Mesothelial cell of epicardium (in vitro differentiated cells): ENCODE data around the gene MBNL1. TPM values are rescaled to one million over a fixed set of nuclear protein-coding genes. Genes with fewer than 3 reads are reported as not detected.
"Not testable (repeated sequence)": the region's sequence is repeated elsewhere in the genome, so short reads cannot be mapped to it uniquely, and the experiment has no call there.

Source experiments
- DNase-seq, 2 experiments: peaks; one replicate each; pipeline ENCODE4 v3.0.0; 2021; ENCODE audit warnings: low spot score in 2 of 2; ENCODE audit not compliant: unreplicated experiment in 2 of 2
- H3K27ac Mint-ChIP-seq: 2 replicates; pipeline ENCODE4 v1.8.0; 2021; ENCODE audit warnings: mixed read lengths
- H3K27me3 Mint-ChIP-seq: 2 replicates; pipeline ENCODE4 v1.8.0; 2021; ENCODE audit warnings: low read depth, mixed read lengths
- H3K36me3 Mint-ChIP-seq: 2 replicates; pipeline ENCODE4 v1.8.0; 2021; ENCODE audit warnings: mixed read lengths
- H3K4me1 Mint-ChIP-seq: 2 replicates; pipeline ENCODE4 v1.8.0; 2021; ENCODE audit warnings: mixed read lengths
- H3K4me3 Mint-ChIP-seq: 2 replicates; pipeline ENCODE4 v1.8.0; 2021; ENCODE audit warnings: mild to moderate bottlenecking, moderate library complexity, mixed read lengths
- H3K9me3 Mint-ChIP-seq: 2 replicates; pipeline ENCODE4 v1.8.0; 2021; ENCODE audit warnings: mixed read lengths
- total RNA-seq: library from RNA; stranded (reverse); gene quantifications from 3 replicates; pipeline ENCODE4 v1.2.1, GENCODE V29; 2021
- TF ChIP-seq, protein P1 (sequence below): fragments of 200-600 bp; sonication (generic); IDR thresholded peaks from one replicate; pipeline ENCODE4 v1.5.0; 2021; ENCODE audit warnings: antibody characterized with exemption; ENCODE audit not compliant: unreplicated experiment

The MBNL1 gene
- total RNA-seq, 1 donor from 2014 or later, result 74.8 TPM

DNA sequence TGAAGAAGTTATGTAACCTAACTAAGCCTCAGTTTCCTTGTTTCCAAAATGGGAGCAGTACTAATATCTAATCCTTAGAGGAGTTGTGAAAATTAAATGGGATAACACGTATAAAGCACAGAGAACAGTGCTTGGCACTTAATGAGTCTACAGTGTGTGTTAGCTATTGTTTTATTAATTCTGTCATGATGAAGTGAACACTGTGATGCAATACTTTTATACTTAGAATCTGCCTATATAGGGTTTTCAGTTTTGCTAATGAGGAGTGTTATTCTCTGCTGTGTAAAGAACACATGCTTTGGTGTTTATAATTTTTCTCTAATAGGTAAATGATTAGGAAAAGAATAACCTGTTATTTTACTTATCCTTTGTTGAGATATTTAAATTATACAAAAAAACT lies 65.2 kb downstream of the MBNL1 start:
- H3K27ac Mint-ChIP-seq, result no peak overlapping the region
- no peaks in the 10 kb centered on the region for H3K9me3 Mint-ChIP-seq
- H3K4me3 Mint-ChIP-seq, result no peak overlapping the region
- no peaks in the 10 kb centered on the region for H3K27me3 Mint-ChIP-seq
- peaks cover 11% of the 10 kb centered on the region for H3K36me3 Mint-ChIP-seq
- TF ChIP-seq, protein P1, sequence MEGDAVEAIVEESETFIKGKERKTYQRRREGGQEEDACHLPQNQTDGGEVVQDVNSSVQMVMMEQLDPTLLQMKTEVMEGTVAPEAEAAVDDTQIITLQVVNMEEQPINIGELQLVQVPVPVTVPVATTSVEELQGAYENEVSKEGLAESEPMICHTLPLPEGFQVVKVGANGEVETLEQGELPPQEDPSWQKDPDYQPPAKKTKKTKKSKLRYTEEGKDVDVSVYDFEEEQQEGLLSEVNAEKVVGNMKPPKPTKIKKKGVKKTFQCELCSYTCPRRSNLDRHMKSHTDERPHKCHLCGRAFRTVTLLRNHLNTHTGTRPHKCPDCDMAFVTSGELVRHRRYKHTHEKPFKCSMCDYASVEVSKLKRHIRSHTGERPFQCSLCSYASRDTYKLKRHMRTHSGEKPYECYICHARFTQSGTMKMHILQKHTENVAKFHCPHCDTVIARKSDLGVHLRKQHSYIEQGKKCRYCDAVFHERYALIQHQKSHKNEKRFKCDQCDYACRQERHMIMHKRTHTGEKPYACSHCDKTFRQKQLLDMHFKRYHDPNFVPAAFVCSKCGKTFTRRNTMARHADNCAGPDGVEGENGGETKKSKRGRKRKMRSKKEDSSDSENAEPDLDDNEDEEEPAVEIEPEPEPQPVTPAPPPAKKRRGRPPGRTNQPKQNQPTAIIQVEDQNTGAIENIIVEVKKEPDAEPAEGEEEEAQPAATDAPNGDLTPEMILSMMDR, result no peak
- peaks cover 8% of the 10 kb centered on the region for H3K4me1 Mint-ChIP-seq
- no peak for DNase-seq

DNA sequence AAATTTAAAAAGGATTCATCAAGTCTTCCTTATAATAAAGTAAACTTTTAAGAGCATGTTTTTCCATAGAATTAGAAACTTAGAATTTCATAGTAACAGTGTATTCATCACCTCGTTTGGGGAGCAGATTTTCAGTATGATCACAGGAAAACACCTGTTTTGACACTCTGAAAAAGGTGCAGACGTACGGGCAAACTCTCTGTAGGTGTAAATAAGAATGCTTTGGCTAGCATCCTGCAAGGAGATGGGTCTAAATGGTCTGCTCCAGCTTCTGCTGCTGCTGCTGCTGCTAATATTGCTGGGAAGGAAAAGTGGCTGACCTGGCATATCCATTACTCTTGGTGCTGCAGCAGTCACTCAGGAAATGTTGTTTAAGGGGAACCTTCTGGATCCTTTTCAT lies 66.0 kb downstream of the MBNL1 start:
- Mint-ChIP-seq H3K27ac (no peak overlapping the region), H3K27me3 (no peaks in the 10 kb centered on the region), H3K9me3 (no peaks in the 10 kb centered on the region), H3K36me3 (peaks cover 11% of the 10 kb centered on the region), H3K4me3 (no peak overlapping the region), H3K4me1 (peaks cover 7% of the 10 kb centered on the region)
- no peak for DNase-seq
- TF ChIP-seq, protein P1, result no peak

DNA sequence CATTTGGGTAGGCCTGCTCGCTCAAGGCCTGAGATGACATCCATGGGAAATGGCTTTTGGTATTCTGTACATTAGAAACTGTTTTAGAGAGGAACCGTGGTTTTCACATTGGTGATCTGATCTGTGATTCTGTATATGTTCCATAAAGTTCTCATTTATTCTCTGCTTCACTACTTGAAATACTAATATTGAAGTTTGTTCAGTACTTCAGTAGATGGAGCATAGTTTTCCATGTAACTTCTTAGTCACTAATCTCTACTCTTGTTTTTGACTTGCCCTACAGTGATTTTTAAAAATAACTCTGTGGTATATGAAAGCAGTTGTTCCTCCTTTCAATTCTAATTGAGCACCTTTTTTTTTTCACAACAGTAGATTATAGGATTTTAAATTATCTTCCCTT lies 66.5 kb downstream of the MBNL1 start:
- H3K4me3 Mint-ChIP-seq, result no peak overlapping the region
- H3K36me3 Mint-ChIP-seq, result peaks cover 11% of the 10 kb centered on the region
- TF ChIP-seq, protein P1, result no peak
- H3K4me1 Mint-ChIP-seq, result peaks cover 7% of the 10 kb centered on the region
- no peak overlapping the region for H3K27ac Mint-ChIP-seq
- no peaks in the 10 kb centered on the region for H3K9me3 Mint-ChIP-seq
- H3K27me3 Mint-ChIP-seq, result no peaks in the 10 kb centered on the region
- DNase-seq, result no peak

DNA sequence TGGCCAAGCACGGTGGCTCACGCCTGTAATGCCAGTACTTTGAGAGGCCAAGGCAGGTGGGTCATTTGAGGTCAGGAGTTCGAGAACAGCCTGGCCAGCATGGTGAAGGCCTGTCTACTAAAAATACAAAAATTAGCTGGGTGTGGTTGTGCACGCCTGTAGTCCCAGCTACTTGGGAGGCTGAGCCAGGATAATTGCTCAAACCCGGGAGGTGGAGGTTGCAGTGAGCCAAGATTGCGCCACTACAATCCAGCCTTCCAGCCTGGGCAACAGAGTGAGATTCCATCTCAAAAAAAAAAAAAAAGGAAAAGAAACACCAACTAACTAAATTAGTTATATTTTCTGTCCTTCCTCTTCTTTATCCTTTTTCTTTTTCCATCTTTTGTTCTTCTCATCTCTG lies 68.6 kb downstream of the MBNL1 start:
- not testable (repeated sequence) for H3K27me3 Mint-ChIP-seq, H3K4me1 Mint-ChIP-seq, H3K9me3 Mint-ChIP-seq, H3K27ac Mint-ChIP-seq, DNase-seq, H3K4me3 Mint-ChIP-seq
- peaks cover 11% of the 10 kb centered on the region for H3K36me3 Mint-ChIP-seq

DNA sequence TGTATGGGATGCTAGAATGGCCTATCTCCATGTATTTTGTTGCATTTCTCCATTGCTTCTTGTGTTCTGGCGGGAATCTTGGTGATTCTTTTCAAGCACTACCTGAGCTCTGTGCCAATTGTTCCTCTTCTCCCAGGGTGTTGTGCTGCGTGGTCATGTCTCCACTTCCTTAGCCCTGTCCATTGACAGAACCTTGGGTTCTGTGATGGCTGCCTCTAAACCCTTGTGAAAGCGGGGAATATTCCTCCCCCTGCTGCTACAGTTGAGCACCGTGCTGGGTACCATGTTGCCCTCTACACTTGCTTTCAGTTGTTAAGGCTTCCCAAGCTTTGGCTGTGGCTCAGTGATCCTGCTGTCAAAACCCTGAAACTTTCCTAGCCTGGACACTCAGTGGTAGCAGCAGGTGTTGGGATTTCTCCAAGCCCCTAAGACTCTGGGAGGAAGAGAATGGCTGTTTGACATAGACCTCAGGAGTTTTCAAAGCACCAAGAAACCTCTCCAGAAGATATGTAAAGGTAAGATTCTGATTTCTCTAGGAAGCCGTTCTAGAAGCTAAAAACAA lies 69.5 kb downstream of the MBNL1 start:
- Mint-ChIP-seq H3K9me3 (no peaks in the 10 kb centered on the region), H3K27ac (no peak overlapping the region), H3K4me3 (no peak overlapping the region), H3K36me3 (peaks cover 11% of the 10 kb centered on the region), H3K4me1 (no peaks in the 10 kb centered on the region), H3K27me3 (no peaks in the 10 kb centered on the region)
- no peak for DNase-seq
- TF ChIP-seq, protein P1, result no peak

DNA sequence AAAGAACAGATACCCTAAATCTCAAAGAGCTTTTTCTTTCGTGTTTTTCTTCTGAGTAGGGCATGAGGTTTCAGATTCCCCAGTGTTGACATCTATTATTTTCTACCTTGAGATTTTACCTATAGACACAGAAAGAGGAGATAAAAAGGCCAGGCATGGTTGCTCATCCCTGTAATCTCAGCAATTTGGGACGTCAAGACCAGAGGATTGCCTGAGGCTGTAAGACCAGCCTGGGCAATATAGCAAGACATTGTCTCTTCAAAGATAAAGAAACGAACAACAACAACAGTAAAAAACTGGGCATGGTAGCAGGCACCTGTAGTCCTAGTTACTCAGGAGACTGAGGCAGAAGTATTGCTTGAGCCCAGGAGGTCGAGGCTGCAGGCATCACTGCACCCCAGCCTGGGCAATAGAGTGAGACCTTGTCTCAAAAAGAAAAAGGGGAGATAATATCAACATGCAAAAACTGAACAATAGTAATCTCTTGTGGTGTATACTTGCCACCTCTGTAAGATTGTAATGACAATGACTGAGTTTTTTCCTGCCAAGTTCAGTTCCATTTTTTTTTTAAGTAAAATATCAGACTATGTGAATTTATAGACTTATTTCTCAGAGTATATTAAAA lies 71.3 kb downstream of the MBNL1 start:
- Mint-ChIP-seq H3K9me3 (no peaks in the 10 kb centered on the region), H3K27me3 (no peaks in the 10 kb centered on the region), H3K36me3 (peaks cover 9% of the 10 kb centered on the region), H3K4me3 (no peak overlapping the region), H3K4me1 (no peaks in the 10 kb centered on the region), H3K27ac (no peak overlapping the region)
- TF ChIP-seq, protein P1, result no peak
- no peak for DNase-seq
